Upper lobe of left lung (tissue), 6 donors: ENCODE data around the gene PAX2. TPM values are rescaled to one million over a fixed set of nuclear protein-coding genes. Genes with fewer than 3 reads are reported as not detected.

Experiments
- ATAC-seq, 2 donors: fragments of 200-7000 bp; cut with Tn5 transposase; one replicate each; pipeline ENCODE4 v1.9.1; 2022; ENCODE audit warnings: mild to moderate bottlenecking in 2 of 2, moderate library complexity in 2 of 2; ENCODE audit not compliant: low FRiP score in 2 of 2
- DNase-seq, 2 donors: peaks; one replicate each; pipeline ENCODE4 v3.0.0-alpha.2; 2019 to 2020
- H3K27ac ChIP-seq, 4 donors: fragments of 200-600 bp; sonication (generic); one replicate each; pipeline ENCODE4 v1.5.1; 2016 to 2019
- H3K27me3 ChIP-seq, 4 donors: fragments of 200-600 bp; sonication (generic); one replicate each; pipeline ENCODE4 v1.5.1; 2017 to 2019
- H3K36me3 ChIP-seq, 4 donors: fragments of 200-600 bp; sonication (generic); one replicate each; pipeline ENCODE4 v1.5.1; 2016 to 2019
- H3K4me1 ChIP-seq, 4 donors: fragments of 200-600 bp; sonication (generic); one replicate each; pipeline ENCODE4 v1.5.1; 2018 to 2019
- H3K4me3 ChIP-seq, 4 donors: fragments of 200-600 bp; sonication (generic); one replicate each; pipeline ENCODE4 v1.5.1; 2017 to 2019; ENCODE audit warnings: mild to moderate bottlenecking in 2 of 4, moderate library complexity in 1 of 4
- H3K9me3 ChIP-seq, 4 donors: fragments of 200-600 bp; sonication (generic); one replicate each; pipeline ENCODE4 v1.5.1; 2018 to 2019
- CTCF ChIP-seq, 6 experiments: fragments of 450-650 bp in 4 of 6; fragments of 200-600 bp in 2 of 6; sonication (generic) in 2 of 6; IDR thresholded peaks; one replicate each; pipeline ENCODE4 v1.5.1; 2016 to 2019; ENCODE audit warnings: antibody characterized with exemption in 6 of 6
- EP300 ChIP-seq, 4 donors: sonication (generic); formaldehyde crosslinking; IDR thresholded peaks; one replicate each; pipeline ENCODE4 v1.5.1; 2017; ENCODE audit warnings: antibody characterized with exemption in 4 of 4, control low read depth in 2 of 4
- POLR2A ChIP-seq, 4 donors: fragments of 450-650 bp; IDR thresholded peaks; one replicate each; pipeline ENCODE4 v1.5.1; 2016 to 2017; ENCODE audit warnings: antibody characterized with exemption in 4 of 4, mild to moderate bottlenecking in 2 of 4
- POLR2AphosphoS5 ChIP-seq, 2 donors: sonication (generic); formaldehyde crosslinking; IDR thresholded peaks; one replicate each; pipeline ENCODE4 v1.5.1; 2017; ENCODE audit warnings: antibody characterized with exemption in 2 of 2
- WGBS, 2 donors: methylation state at CpG; one replicate each; pipeline ENCODE4 v1.1.5; 2017 to 2018; 5-methylcytosine and 5-hydroxymethylcytosine counted together
- total RNA-seq, 6 donors: library from RNA; depleted of rRNA in 4 of 6; stranded (reverse); fragments of >200 nt in 4 of 6; gene quantifications; one replicate each; pipeline versions ENCODE4 v1.1.0 to v1.2.1, GENCODE V29; 2016 to 2021
- donor health status: DM: no; HTN: no; CAD: no; lungs with moderate emphysema.
- donor health status: DM: no; HTN: yes; CAD: no; lungs with severe emphysema.

Gene PAX2
- total RNA-seq, 6 donors from 2014 or later: 0.07 TPM; not detected in 5

DNA sequence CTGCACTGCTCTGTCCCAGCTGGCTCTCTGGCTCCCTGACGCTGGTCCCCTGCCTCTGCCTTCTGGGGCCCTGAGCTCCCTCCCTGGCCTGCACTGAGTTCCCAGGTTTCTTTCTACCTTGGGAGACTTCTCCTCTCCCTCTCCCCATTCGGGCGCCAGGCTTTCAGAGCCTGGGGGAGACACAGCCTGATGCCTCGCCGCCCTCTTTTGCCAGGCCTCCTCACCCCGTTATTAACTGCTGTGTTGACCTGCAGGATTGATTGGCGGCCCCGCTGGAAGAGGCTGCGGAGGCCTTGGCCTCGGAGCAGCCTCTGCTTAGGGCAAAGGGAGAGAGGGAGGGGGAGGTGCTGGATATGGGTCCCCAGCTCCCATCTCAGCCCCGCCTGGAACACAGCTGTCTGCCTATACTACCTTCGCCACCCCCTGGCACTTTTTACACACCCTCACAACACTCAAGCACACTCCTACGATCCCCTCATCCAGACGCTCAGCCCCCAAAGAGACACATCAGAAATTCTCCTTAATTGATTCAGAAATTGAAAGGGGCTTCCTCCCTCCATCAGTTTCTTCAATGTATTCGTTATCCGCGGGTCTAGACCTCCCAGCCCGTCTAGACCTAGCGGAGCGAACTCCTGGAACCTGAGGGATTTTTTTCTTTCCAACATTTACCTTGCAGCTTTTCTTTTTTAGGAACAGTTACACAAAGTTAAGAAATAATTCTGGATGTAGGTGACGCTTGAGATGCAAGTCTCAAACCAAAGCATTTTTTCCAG lies 7.1 kb upstream of the PAX2 start:
- TF ChIP-seq POLR2AphosphoS5 (IDR thresholded peaks at IDR 0.05) (no peak), POLR2A (IDR thresholded peaks at IDR 0.05) (no peak)
- H3K9me3 ChIP-seq: no peaks in the 10 kb centered on the region
- peaks cover 9 to 44% (median 20%) of the 10 kb centered on the region in 4 donors for H3K4me1 ChIP-seq
- WGBS, 2 donors: 10 to 15% methylated on average over 15 to 20 of the region's 21 CpGs
- DNase-seq: peak in 1 of 2 donors; percentile 39
- H3K27me3 ChIP-seq: peaks cover 0 to 84% (median 52%) of the 10 kb centered on the region in 4 donors
- no peaks in the 10 kb centered on the region for H3K36me3 ChIP-seq
- H3K27ac ChIP-seq: no peak overlapping the region
- no peak overlapping the region for H3K4me3 ChIP-seq
- ATAC-seq: no peak

DNA sequence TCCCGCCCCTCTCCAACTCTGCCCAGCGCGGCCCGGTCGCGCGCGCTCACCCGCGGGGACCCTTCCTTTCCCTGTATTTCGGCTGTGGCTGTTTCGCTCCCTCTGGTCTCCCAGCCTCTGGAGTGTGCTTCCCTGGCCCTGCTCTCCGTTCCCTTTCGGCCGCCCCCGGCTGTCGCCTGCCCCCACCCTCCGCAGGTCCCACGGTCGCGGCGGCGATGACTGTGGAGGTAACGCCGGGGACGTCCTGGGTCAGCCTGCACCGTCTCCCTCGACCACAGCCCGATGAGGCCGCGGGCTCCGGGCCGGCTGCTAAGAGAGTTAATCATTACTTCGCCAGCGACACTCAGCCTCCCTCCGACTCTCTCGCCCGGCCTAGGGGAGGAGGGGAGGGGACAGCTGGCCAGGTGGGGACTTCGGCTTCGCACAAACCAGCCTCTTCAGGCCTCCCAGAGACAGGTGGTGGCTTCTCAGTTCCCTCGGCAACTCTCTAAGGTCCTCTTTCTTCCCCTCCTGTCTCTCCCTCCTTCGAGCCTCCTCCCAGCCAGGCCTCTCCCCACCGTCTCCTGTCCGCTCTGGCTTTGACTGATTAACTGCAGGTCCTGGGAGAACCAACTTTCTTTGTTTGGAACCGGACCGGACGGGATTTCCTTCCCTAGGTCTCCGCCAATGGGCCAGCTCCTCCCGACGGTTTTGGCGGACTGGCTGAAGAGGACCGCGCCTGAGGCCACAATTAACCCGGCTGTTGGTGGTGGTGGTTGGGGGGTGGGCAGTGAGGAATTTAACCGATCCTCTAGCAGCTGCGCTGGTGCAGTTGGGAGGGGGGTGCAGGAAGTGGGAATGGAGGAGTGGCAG lies 5.6 kb upstream of the PAX2 start:
- Histone ChIP-seq H3K36me3 (no peaks in the 10 kb centered on the region), H3K4me1 (peaks cover 11 to 59% (median 33%) of the 10 kb centered on the region in 4 donors), H3K4me3 (no peak overlapping the region), H3K27me3 (peaks cover 0 to 94% (median 60%) of the 10 kb centered on the region in 4 donors), H3K9me3 (no peaks in the 10 kb centered on the region), H3K27ac (no peak overlapping the region)
- no peak for TF ChIP-seq POLR2AphosphoS5 (IDR thresholded peaks at IDR 0.05)
- TF ChIP-seq EP300 (IDR thresholded peaks at IDR 0.05): no peak
- TF ChIP-seq POLR2A (IDR thresholded peaks at IDR 0.05): no peak
- TF ChIP-seq CTCF (IDR thresholded peaks at IDR 0.05): no peak
- DNase-seq (no peak), ATAC-seq (no peak)
- WGBS, 2 donors: 2 to 4% methylated on average over 42 to 54 of the region's 56 CpGs

- H3K9me3 ChIP-seq: no peaks in the 10 kb centered on the region
- peaks cover 21 to 61% (median 43%) of the 10 kb centered on the region in 4 donors for H3K4me1 ChIP-seq
- TF ChIP-seq CTCF (IDR thresholded peaks at IDR 0.05): no peak
- TF ChIP-seq POLR2A (IDR thresholded peaks at IDR 0.05): no peak
- TF ChIP-seq EP300 (IDR thresholded peaks at IDR 0.05): no peak
- TF ChIP-seq POLR2AphosphoS5 (IDR thresholded peaks at IDR 0.05): no peak
- WGBS, 2 donors: 11 to 18% methylated on average over 13 to 16 of the region's 16 CpGs
- DNase-seq (peak in 1 of 2 donors; percentile 44), ATAC-seq (no peak)
- H3K27ac ChIP-seq: no peak overlapping the region
- no peak overlapping the region for H3K4me3 ChIP-seq
- H3K36me3 ChIP-seq: no peaks in the 10 kb centered on the region
- peaks cover 0 to 96% (median 61%) of the 10 kb centered on the region in 4 donors for H3K27me3 ChIP-seq
Observed at GRCh38 chr10:100740476-100741377, 4.7 kb upstream of the PAX2 start.

DNA sequence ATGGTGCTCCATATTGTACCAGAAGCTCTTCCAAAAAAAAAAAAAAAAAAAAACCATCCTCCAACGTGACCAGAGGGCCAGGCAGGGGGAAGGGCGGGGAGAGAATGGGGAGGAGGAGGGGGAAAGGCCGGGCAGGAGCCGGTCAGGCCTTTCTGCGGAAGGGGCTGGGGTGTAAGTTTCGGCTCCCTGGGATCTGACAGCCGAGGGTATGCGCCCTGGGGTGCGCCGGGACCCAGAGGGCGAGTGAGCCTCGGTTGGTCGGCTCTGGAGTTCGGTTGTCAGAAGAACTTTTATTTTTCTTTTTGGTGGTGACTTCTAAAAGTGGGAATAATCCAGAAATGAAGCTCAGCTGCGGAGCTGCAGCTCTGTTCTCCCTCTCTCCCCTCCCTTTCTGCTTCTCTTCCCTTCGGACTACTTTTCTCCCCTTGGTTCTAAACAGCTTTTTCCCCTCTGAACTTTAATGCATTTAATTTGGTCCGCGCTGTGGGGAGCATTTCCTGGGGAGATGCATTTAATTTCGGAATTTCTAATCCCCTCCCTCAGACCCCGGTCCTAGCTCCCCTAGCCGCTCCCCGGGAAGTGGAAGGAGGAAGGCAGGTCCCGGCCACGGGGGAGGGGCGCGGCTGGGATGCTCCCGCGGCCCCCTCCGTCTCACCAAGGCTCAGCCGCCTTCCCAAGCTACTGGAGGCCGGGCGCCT lies 3.9 kb upstream of the PAX2 start:
- Histone ChIP-seq H3K27me3 (peaks cover 0 to 97% (median 64%) of the 10 kb centered on the region in 4 donors), H3K36me3 (no peaks in the 10 kb centered on the region), H3K27ac (no peak overlapping the region), H3K4me3 (no peak overlapping the region), H3K9me3 (no peaks in the 10 kb centered on the region), H3K4me1 (peaks cover 26 to 66% (median 49%) of the 10 kb centered on the region in 4 donors)
- TF ChIP-seq POLR2A (IDR thresholded peaks at IDR 0.05) (no peak), EP300 (IDR thresholded peaks at IDR 0.05) (no peak), POLR2AphosphoS5 (IDR thresholded peaks at IDR 0.05) (no peak), CTCF (IDR thresholded peaks at IDR 0.05) (no peak)
- 2 to 10% methylated on average over 25 to 32 of the region's 32 CpGs for WGBS, 2 donors
- ATAC-seq (no peak), DNase-seq (peak in 1 of 2 donors; percentile 59)
